ENCODE results near the gene RBL1. TPM values are rescaled to one million over a fixed set of nuclear protein-coding genes. Genes with fewer than 3 reads are reported as not detected.
"Not testable (repeated sequence)": the region's sequence is repeated elsewhere in the genome, so short reads cannot be mapped to it uniquely, and the experiment has no call there.

The RBL1 gene
- total and polyA plus RNA-seq, 7 donors, result 0.60 to 7.9 (median 3.6) TPM

DNA sequence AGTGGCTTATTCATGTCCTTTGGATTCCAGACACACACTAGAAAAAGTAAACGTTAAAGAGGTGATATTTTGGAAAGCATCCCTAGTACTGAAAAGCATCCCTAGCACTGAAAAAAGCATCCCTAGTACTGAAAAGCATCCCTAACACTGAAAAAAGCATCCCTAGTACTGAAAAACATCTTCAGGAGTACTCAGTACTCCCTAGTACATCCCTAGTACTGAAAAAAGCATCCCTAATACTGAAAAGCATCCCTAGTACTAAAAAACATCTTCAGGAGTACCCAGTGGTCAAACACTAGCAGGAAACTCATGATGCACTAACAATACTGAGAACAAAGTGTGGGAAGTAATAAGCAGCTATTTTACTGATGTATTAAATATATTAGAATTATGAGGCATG, 98.7 kb downstream of the RBL1 start:
- intact Hi-C loops (cut with DNase I), result no loop called here
- whole genome bisulfite sequencing, 2 donors, result 69 to 77% methylated on average over 1 of the region's 1 CpG
- TF ChIP-seq POLR2AphosphoS5 (IDR thresholded peaks at IDR 0.05), result no peak
- TF ChIP-seq EP300 (IDR thresholded peaks at IDR 0.05), result no peak
- TF ChIP-seq, protein P1, sequence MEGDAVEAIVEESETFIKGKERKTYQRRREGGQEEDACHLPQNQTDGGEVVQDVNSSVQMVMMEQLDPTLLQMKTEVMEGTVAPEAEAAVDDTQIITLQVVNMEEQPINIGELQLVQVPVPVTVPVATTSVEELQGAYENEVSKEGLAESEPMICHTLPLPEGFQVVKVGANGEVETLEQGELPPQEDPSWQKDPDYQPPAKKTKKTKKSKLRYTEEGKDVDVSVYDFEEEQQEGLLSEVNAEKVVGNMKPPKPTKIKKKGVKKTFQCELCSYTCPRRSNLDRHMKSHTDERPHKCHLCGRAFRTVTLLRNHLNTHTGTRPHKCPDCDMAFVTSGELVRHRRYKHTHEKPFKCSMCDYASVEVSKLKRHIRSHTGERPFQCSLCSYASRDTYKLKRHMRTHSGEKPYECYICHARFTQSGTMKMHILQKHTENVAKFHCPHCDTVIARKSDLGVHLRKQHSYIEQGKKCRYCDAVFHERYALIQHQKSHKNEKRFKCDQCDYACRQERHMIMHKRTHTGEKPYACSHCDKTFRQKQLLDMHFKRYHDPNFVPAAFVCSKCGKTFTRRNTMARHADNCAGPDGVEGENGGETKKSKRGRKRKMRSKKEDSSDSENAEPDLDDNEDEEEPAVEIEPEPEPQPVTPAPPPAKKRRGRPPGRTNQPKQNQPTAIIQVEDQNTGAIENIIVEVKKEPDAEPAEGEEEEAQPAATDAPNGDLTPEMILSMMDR (IDR thresholded peaks at IDR 0.05), result no peak
- no peak for TF ChIP-seq POLR2A (IDR thresholded peaks at IDR 0.05)

DNA sequence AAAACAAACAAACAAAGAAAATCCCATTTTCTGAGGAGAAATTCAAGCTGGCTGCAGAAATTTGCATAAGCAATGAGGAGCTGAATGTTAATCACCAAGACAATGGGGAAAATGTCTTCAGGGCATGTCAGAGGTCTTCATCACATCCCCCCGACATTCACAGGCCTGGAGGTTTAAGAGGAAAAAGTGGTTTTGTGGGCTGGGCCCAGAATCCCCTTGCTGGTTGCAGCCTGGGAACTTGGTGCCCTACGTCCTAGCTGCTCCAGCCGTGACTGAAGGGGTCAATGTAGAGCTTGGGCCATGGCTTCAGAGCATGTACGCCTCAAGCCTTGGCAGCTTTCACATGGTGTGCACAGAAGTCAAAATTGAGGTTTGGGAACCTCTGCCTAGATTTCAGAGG, 101.6 kb downstream of the RBL1 start:
- 96 to 97% methylated on average over 4 of the region's 4 CpGs for WGBS, 2 donors
- H3K27ac ChIP-seq; intact Hi-C loops (cut with DNase I); H3K4me1 ChIP-seq; DNase-seq; H3K4me3 ChIP-seq; H3K27me3 ChIP-seq; H3K9me3 ChIP-seq: not testable (repeated sequence)
- peaks cover 0 to 11% (median 2%) of the 10 kb centered on the region in 4 donors for H3K36me3 ChIP-seq

More for the DNA sequence above, 98.7 kb downstream of the RBL1 start:
- no peaks in the 10 kb centered on the region for H3K9me3 ChIP-seq
- no peak overlapping the region for H3K27ac ChIP-seq
- H3K27me3 ChIP-seq, result no peaks in the 10 kb centered on the region
- H3K4me3 ChIP-seq, result no peak overlapping the region
- no peak for DNase-seq
- peaks cover 0 to 11% (median 2%) of the 10 kb centered on the region in 4 donors for H3K36me3 ChIP-seq
- H3K4me1 ChIP-seq, result no peaks in the 10 kb centered on the region

GRCh38 chr20:36992802-36993334, 102.9 kb downstream of the RBL1 start:
- Histone ChIP-seq H3K27me3 (no peaks in the 10 kb centered on the region), H3K27ac (no peak overlapping the region), H3K9me3 (no peaks in the 10 kb centered on the region), H3K4me3 (no peak overlapping the region), H3K4me1 (no peaks in the 10 kb centered on the region), H3K36me3 (no peaks in the 10 kb centered on the region)
- WGBS, 2 donors, result 96% methylated on average over 4 of the region's 4 CpGs
- no peak for DNase-seq
- TF ChIP-seq, protein P1 (IDR thresholded peaks at IDR 0.05), result no peak
- TF ChIP-seq EP300 (IDR thresholded peaks at IDR 0.05), result no peak
- TF ChIP-seq POLR2A (IDR thresholded peaks at IDR 0.05), result no peak
- intact Hi-C loops (cut with DNase I), result no loop called here

DNA sequence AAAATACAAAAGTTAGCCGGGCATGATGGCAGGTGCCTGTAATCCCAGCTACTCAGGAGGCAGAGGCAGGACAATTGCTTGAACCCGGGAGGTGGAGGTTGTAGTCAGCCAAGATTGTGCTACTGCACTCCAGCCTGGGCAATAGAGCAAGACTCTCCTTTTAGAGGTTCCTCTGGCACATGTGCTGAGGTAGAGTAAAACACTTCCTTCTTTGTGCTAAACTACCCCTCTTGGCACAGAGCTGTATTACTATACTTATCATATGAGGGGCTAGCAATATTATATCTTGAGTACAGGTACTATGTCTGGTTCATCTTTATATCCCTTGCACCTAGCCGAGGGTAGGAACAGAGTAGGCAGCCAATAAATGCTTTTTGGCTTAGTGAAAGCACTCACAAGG, 104.1 kb downstream of the RBL1 start:
- TF ChIP-seq EP300 (IDR thresholded peaks at IDR 0.05), result no peak
- TF ChIP-seq, protein P1 (IDR thresholded peaks at IDR 0.05), result no peak
- no peak for TF ChIP-seq POLR2A (IDR thresholded peaks at IDR 0.05)
- TF ChIP-seq POLR2AphosphoS5 (IDR thresholded peaks at IDR 0.05), result no peak

DNA sequence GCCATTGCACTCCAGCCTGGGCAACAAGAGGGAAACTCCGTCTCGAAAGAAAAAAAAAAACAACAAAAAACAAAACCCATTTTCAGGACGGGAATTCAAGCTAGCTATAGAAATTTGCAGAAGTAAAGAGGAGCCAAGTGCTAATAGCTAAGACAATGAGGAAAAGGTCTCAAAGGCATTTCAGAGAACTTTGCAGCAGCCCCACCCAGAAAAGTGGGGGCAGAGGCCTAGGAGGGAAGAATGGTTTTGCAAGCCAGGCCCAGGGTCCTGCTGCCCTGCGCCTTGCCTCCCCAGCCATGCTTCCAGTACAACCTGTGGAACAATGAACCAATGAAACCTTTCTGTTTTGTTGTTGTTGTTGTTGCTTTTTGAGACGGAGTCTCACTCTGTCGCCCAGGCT, 106.0 kb downstream of the RBL1 start:
- no peaks in the 10 kb centered on the region for H3K4me1 ChIP-seq
- intact Hi-C loops (cut with DNase I), result no loop called here
- no peak overlapping the region for H3K4me3 ChIP-seq
- DNase-seq, result no peak
- no peaks in the 10 kb centered on the region for H3K27me3 ChIP-seq
- TF ChIP-seq POLR2A (IDR thresholded peaks at IDR 0.05) (no peak), EP300 (IDR thresholded peaks at IDR 0.05) (no peak)
- TF ChIP-seq, protein P1 (IDR thresholded peaks at IDR 0.05), result no peak
- no peaks in the 10 kb centered on the region for H3K9me3 ChIP-seq
- H3K36me3 ChIP-seq, result no peaks in the 10 kb centered on the region
- 77 to 90% methylated on average over 6 of the region's 6 CpGs for WGBS, 2 donors
- no peak overlapping the region for H3K27ac ChIP-seq

More for the DNA sequence above, 104.1 kb downstream of the RBL1 start:
- Histone ChIP-seq H3K4me3 (no peak overlapping the region), H3K27ac (no peak overlapping the region), H3K9me3 (no peaks in the 10 kb centered on the region), H3K36me3 (no peaks in the 10 kb centered on the region), H3K27me3 (no peaks in the 10 kb centered on the region), H3K4me1 (no peaks in the 10 kb centered on the region)
- no peak for DNase-seq
- intact Hi-C loops (cut with DNase I), result no loop called here
- WGBS, 2 donors, result 89 to 94% methylated on average over 3 of the region's 3 CpGs
